GM23248 (cell line): Measurements from ENCODE around the gene LENG8. TPM values are rescaled to one million over a fixed set of nuclear protein-coding genes. Genes with fewer than 3 reads are reported as not detected.
A peak's percentile ranks its signal among the peaks of the same experiment; 100 is the strongest.

Experiments
- DNase-seq: peaks from one replicate; pipeline ENCODE4 v3.0.0-alpha.2; 2015
- H2AFZ ChIP-seq: fragments of 200-600 bp; sonication (generic); 2 replicates; pipeline ENCODE4 v1.6.1; 2016; ENCODE audit warnings: antibody characterized with exemption
- H3F3A ChIP-seq: fragments of 200-600 bp; sonication (generic); 2 replicates; pipeline ENCODE4 v1.6.1; 2016; ENCODE audit warnings: mild to moderate bottlenecking, antibody characterized with exemption, mixed run types; ENCODE audit not compliant: insufficient read depth
- H3K27ac ChIP-seq: fragments of 200-600 bp; sonication (generic); 2 replicates; pipeline ENCODE4 v1.5.1; 2016; ENCODE audit warnings: mild to moderate bottlenecking
- H3K27me3 ChIP-seq: fragments of 200-600 bp; sonication (generic); replicated peaks from 2 replicates; pipeline ENCODE4 v1.6.1; 2016; ENCODE audit warnings: mild to moderate bottlenecking; ENCODE audit not compliant: insufficient read depth
- H3K36me3 ChIP-seq: fragments of 200-600 bp; sonication (generic); 2 replicates; pipeline ENCODE4 v1.6.1; 2016; ENCODE audit warnings: low read depth, mild to moderate bottlenecking
- H3K4me1 ChIP-seq: fragments of 200-600 bp; sonication (generic); 2 replicates; pipeline ENCODE4 v1.6.1; 2016; ENCODE audit warnings: mild to moderate bottlenecking; ENCODE audit not compliant: insufficient read depth
- H3K4me2 ChIP-seq: fragments of 200-600 bp; sonication (generic); one replicate; pipeline ENCODE4 v1.6.1; 2016; ENCODE audit warnings: mild to moderate bottlenecking; ENCODE audit not compliant: unreplicated experiment
- H3K4me3 ChIP-seq: fragments of 200-600 bp; sonication (generic); 2 replicates; pipeline ENCODE4 v1.5.1; 2016; ENCODE audit warnings: mild to moderate bottlenecking
- H3K79me2 ChIP-seq: fragments of 200-600 bp; sonication (generic); 2 replicates; pipeline ENCODE4 v1.6.1; 2016; ENCODE audit warnings: mild to moderate bottlenecking; ENCODE audit not compliant: insufficient read depth
- H3K9ac ChIP-seq: fragments of 200-600 bp; sonication (generic); 2 replicates; pipeline ENCODE4 v1.6.1; 2016; ENCODE audit warnings: mild to moderate bottlenecking
- H3K9me2 ChIP-seq: fragments of 200-600 bp; sonication (generic); 2 replicates; pipeline ENCODE4 v1.6.1; 2016; ENCODE audit warnings: mixed run types, mild to moderate bottlenecking, moderate library complexity; ENCODE audit not compliant: insufficient read depth
- H3K9me3 ChIP-seq: fragments of 200-600 bp; sonication (generic); one replicate; pipeline ENCODE4 v1.6.1; 2017; ENCODE audit warnings: low read depth
- H4K20me1 ChIP-seq: fragments of 200-600 bp; sonication (generic); 2 replicates; pipeline ENCODE4 v1.6.0; 2016; ENCODE audit not compliant: insufficient read depth
- EZH2 ChIP-seq: fragments of 200-600 bp; sonication (generic); IDR thresholded peaks from 2 replicates; pipeline ENCODE4 v1.6.1; 2018; ENCODE audit warnings: antibody characterized with exemption, mild to moderate bottlenecking; ENCODE audit not compliant: insufficient read depth, poor library complexity, severe bottlenecking
- EZH2phosphoT487 ChIP-seq: fragments of 200-600 bp; sonication (generic); IDR thresholded peaks from 2 replicates; pipeline ENCODE4 v1.6.1; 2018; ENCODE audit warnings: antibody characterized with exemption, moderate library complexity, mild to moderate bottlenecking, low read depth; ENCODE audit not compliant: insufficient read depth
- WGBS, 2 experiments: methylation state at CpG; one replicate each; pipeline ENCODE4 v1.1.6; 2015 to 2017; ENCODE audit warnings: low lambda C conversion rate in 2 of 2, low coverage in 1 of 2; ENCODE audit errors: missing lambda C conversion rate in 2 of 2; 5-methylcytosine and 5-hydroxymethylcytosine counted together
- in situ Hi-C: fragments of 300-500 bp; cut with MboI; formaldehyde crosslinking; loops from 2 replicates; pipeline ENCODE4 v1.15.0; 2020
- polyA plus RNA-seq: library from polyadenylated mRNA; unstranded; fragments of >200 nt; fragmentation: Nextera tagmentation; extraction: Ambion mirVana; gene quantifications from 2 replicates; pipeline ENCODE4 v1.2.1, GENCODE V29; 2016
- total RNA-seq: library from RNA; depleted of rRNA; stranded (reverse); fragments of >200 nt; shearing (Covaris generic); gene quantifications from 2 replicates; pipeline ENCODE4 v1.2.3, GENCODE V29; 2014

Gene LENG8
- total and polyA plus RNA-seq, 2 experiments from 2014 or later, result 29.2 to 45.5 TPM

GRCh38 chr19:54418030-54418929 is 30.7 kb upstream of the LENG8 start:
- Histone ChIP-seq H3K27ac (no peak overlapping the region), H3F3A (no peaks in the 10 kb centered on the region), H3K4me2 (no peak overlapping the region), H3K27me3 (peaks cover 43% of the 10 kb centered on the region), H3K79me2 (no peaks in the 10 kb centered on the region), H4K20me1 (no peaks in the 10 kb centered on the region), H3K9ac (no peak overlapping the region), H3K36me3 (no peaks in the 10 kb centered on the region), H3K4me3 (no peak overlapping the region), H2AFZ (no peak overlapping the region), H3K4me1 (no peaks in the 10 kb centered on the region), H3K9me3 (no peaks in the 10 kb centered on the region), H3K9me2 (no peaks in the 10 kb centered on the region)
- TF ChIP-seq EZH2 (no peak), EZH2phosphoT487 (no peak)
- 9 to 13% methylated on average over 24 to 25 of the region's 25 CpGs for WGBS, 2 experiments
- in situ Hi-C loops, result no loop called here
- peak; percentile 52 for DNase-seq

GRCh38 chr19:54418930-54419800 is 29.8 kb upstream of the LENG8 start:
- no peak for DNase-seq
- Histone ChIP-seq H3K36me3 (no peaks in the 10 kb centered on the region), H3K9me2 (no peaks in the 10 kb centered on the region), H3K27ac (no peak overlapping the region), H3K9me3 (no peaks in the 10 kb centered on the region), H3K4me1 (no peaks in the 10 kb centered on the region), H4K20me1 (no peaks in the 10 kb centered on the region), H3K4me3 (no peak overlapping the region), H3K27me3 (peaks cover 43% of the 10 kb centered on the region), H3F3A (no peaks in the 10 kb centered on the region), H3K9ac (no peak overlapping the region), H3K4me2 (no peak overlapping the region), H3K79me2 (no peaks in the 10 kb centered on the region), H2AFZ (no peak overlapping the region)
- TF ChIP-seq EZH2 (no peak), EZH2phosphoT487 (no peak)
- in situ Hi-C loops, result no loop called here
- 55 to 58% methylated on average over 12 to 26 of the region's 26 CpGs for WGBS, 2 experiments

- no peaks in the 10 kb centered on the region for H3K9me2 ChIP-seq
- no peak overlapping the region for H3K4me2 ChIP-seq
- 13 to 18% methylated on average over 10 of the region's 10 CpGs for WGBS, 2 experiments
- no peak overlapping the region for H3K27ac ChIP-seq
- H3K4me3 ChIP-seq, result no peak overlapping the region
- no peak overlapping the region for H2AFZ ChIP-seq
- no peaks in the 10 kb centered on the region for H3K36me3 ChIP-seq
- no peaks in the 10 kb centered on the region for H3K4me1 ChIP-seq
- H3K27me3 ChIP-seq, result peaks cover 35% of the 10 kb centered on the region
- H3F3A ChIP-seq, result no peaks in the 10 kb centered on the region
- H3K9me3 ChIP-seq, result no peaks in the 10 kb centered on the region
- H3K9ac ChIP-seq, result no peak overlapping the region
- TF ChIP-seq EZH2phosphoT487, result no peak
- no peak for DNase-seq
- H4K20me1 ChIP-seq, result no peaks in the 10 kb centered on the region
- H3K79me2 ChIP-seq, result no peaks in the 10 kb centered on the region
- in situ Hi-C loops, result no loop called here
Observed at GRCh38 chr19:54420068-54420382, 29.0 kb upstream of the LENG8 start.

- in situ Hi-C loops, result no loop called here
- Histone ChIP-seq H3K36me3 (no peaks in the 10 kb centered on the region), H3K27me3 (peaks cover 32% of the 10 kb centered on the region), H3F3A (no peaks in the 10 kb centered on the region), H3K9ac (no peak overlapping the region), H3K4me1 (no peaks in the 10 kb centered on the region), H2AFZ (no peak overlapping the region), H3K4me2 (no peak overlapping the region), H3K27ac (no peak overlapping the region), H3K4me3 (no peak overlapping the region), H3K9me3 (no peaks in the 10 kb centered on the region), H3K79me2 (no peaks in the 10 kb centered on the region), H4K20me1 (no peaks in the 10 kb centered on the region), H3K9me2 (no peaks in the 10 kb centered on the region)
- 1 to 2% methylated on average over 19 to 37 of the region's 37 CpGs for WGBS, 2 experiments
- TF ChIP-seq EZH2phosphoT487, result no peak
- TF ChIP-seq EZH2, result no peak
- DNase-seq, result no peak
Observed at GRCh38 chr19:54420383-54421168, 28.4 kb upstream of the LENG8 start.
